Gastroesophageal sphincter (tissue), 3 donors: ENCODE data around the gene CYP1A1.

Source experiments
- POLR2A ChIP-seq, 2 donors: fragments of 450-650 bp; IDR thresholded peaks; one replicate each; pipeline ENCODE4 v1.6.1; 2017; ENCODE audit warnings: antibody characterized with exemption in 2 of 2, mild to moderate bottlenecking in 2 of 2, moderate library complexity in 1 of 2
- TF ChIP-seq, protein P1 (sequence below), 4 experiments: fragments of 200-600 bp in 2 of 4; fragments of 450-650 bp in 2 of 4; sonication (generic) in 1 of 4; IDR thresholded peaks; one replicate each; pipeline ENCODE4 v1.5.1; 2017 to 2019; ENCODE audit warnings: antibody characterized with exemption in 4 of 4, mild to moderate bottlenecking in 2 of 4, moderate library complexity in 2 of 4

DNA sequence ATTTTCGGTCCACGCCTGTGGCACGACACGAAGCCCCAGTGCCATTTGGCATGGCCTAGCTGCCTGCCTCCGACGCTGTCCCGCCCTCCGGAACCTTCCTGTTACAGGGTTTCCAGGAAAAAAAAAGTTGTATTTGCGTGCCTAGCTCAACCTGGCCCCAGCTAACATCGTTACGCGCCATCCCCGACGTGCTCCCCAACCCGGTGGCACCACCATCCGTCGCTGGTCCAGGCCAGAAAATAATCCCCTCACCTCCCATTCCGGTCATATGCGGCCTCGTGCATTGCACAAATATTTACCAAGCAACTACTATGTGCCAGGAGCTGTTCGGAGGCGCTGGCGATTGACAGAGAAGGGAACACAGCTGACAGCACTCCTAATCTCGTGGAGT lies 1.4 kb upstream of the CYP1A1 start:
- TF ChIP-seq, protein P1, sequence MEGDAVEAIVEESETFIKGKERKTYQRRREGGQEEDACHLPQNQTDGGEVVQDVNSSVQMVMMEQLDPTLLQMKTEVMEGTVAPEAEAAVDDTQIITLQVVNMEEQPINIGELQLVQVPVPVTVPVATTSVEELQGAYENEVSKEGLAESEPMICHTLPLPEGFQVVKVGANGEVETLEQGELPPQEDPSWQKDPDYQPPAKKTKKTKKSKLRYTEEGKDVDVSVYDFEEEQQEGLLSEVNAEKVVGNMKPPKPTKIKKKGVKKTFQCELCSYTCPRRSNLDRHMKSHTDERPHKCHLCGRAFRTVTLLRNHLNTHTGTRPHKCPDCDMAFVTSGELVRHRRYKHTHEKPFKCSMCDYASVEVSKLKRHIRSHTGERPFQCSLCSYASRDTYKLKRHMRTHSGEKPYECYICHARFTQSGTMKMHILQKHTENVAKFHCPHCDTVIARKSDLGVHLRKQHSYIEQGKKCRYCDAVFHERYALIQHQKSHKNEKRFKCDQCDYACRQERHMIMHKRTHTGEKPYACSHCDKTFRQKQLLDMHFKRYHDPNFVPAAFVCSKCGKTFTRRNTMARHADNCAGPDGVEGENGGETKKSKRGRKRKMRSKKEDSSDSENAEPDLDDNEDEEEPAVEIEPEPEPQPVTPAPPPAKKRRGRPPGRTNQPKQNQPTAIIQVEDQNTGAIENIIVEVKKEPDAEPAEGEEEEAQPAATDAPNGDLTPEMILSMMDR (IDR thresholded peaks at IDR 0.05) = no peak
- TF ChIP-seq POLR2A (IDR thresholded peaks at IDR 0.05) = no peak
